Measurements from ENCODE around the gene ADCK1. TPM values are rescaled to one million over a fixed set of nuclear protein-coding genes. Genes with fewer than 3 reads are reported as not detected.

Gene ADCK1
- total RNA-seq, 2 donors from 2014 or later: 6.9 to 7.4 TPM

DNA sequence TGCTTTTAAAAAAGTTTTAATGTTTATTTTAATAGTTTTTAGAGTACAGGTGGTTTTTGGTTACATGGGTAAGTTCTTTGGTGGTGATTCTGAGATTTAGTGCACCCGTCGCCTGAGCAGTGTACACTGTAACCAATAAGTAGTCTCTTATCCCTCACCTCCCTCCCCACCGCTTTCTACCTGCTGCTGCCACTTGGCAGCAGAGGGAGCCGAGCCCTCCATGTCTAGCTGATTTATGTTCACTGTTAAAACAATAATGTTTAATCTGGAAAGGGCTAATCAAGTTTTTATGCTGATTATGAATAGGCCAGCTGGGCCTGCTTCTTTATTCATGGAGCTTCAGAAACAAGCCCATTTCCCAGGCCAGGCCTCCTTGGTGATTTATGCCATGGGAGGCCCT, 73.1 kb downstream of the ADCK1 start:
- Mint-ChIP-seq H3K27ac (no peak overlapping the region), H3K9me3 (no peaks in the 10 kb centered on the region), H3K27me3 (ENCODE audit: insufficient read depth) (peaks cover 3% of the 10 kb centered on the region), H3K4me1 (no peaks in the 10 kb centered on the region), H3K36me3 (ENCODE audit: low read depth) (peaks cover 2% of the 10 kb centered on the region), H3K4me3 (no peak overlapping the region)
- Histone ChIP-seq H3K27ac (ENCODE audit: low read depth, low read length) (no peak overlapping the region), H3K4me3 (ENCODE audit: low read length) (no peak overlapping the region), H3K36me3 (ENCODE audit: control insufficient read depth, insufficient read depth, low read length) (no peaks in the 10 kb centered on the region), H3K9me3 (ENCODE audit: control insufficient read depth, low read length) (no peaks in the 10 kb centered on the region), H3K4me1 (ENCODE audit: control insufficient read depth, insufficient read depth, low read length) (no peaks in the 10 kb centered on the region), H3K9ac (ENCODE audit: extremely low read depth, low read length, poor library complexity, severe bottlenecking) (no peak overlapping the region), H3K27me3 (ENCODE audit: control insufficient read depth, insufficient read depth, low read length, poor library complexity, severe bottlenecking) (no peaks in the 10 kb centered on the region)
- 72% methylated on average over 4 of the region's 4 CpGs; no CpG with 5 or more reads in 1 of the 2 experiments for WGBS, 2 experiments (ENCODE audit: insufficient coverage in 1 of 2, insufficient read length in 1 of 2)
- DNase-seq: no peak
- TF ChIP-seq, protein P1, sequence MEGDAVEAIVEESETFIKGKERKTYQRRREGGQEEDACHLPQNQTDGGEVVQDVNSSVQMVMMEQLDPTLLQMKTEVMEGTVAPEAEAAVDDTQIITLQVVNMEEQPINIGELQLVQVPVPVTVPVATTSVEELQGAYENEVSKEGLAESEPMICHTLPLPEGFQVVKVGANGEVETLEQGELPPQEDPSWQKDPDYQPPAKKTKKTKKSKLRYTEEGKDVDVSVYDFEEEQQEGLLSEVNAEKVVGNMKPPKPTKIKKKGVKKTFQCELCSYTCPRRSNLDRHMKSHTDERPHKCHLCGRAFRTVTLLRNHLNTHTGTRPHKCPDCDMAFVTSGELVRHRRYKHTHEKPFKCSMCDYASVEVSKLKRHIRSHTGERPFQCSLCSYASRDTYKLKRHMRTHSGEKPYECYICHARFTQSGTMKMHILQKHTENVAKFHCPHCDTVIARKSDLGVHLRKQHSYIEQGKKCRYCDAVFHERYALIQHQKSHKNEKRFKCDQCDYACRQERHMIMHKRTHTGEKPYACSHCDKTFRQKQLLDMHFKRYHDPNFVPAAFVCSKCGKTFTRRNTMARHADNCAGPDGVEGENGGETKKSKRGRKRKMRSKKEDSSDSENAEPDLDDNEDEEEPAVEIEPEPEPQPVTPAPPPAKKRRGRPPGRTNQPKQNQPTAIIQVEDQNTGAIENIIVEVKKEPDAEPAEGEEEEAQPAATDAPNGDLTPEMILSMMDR (conservative IDR thresholded peaks at IDR 0.05): no peak

DNA sequence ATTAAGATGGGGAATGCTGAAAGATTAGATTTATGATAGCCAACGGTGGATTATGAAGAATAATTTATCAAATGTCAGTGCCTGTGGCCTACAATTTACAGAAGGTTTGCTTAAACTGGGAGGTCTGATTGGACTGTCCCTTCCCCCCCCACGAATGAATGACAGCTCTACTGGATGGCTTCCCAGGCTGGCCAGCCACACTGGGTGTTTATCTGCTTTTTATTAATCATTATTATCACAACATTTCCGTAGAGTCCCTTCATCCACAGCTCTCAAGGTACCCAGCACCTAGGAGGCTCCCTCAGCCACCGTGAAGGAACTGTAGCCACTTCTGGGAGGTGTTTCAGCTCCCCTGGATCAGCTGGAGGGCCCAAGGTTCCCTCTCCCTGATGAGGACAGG, 78.9 kb downstream of the ADCK1 start:
- 79 to 90% methylated on average over 4 of the region's 4 CpGs for WGBS, 2 experiments (ENCODE audit: insufficient coverage in 1 of 2, insufficient read length in 1 of 2)
- H3K27me3 Mint-ChIP-seq (ENCODE audit: insufficient read depth): peaks cover 3% of the 10 kb centered on the region

GRCh38 chr14:77880056-77880455, 80.1 kb downstream of the ADCK1 start:
- 95 to 100% methylated on average over 5 of the region's 5 CpGs for WGBS, 2 experiments (ENCODE audit: insufficient coverage in 1 of 2, insufficient read length in 1 of 2)
- Histone ChIP-seq H3K27ac (ENCODE audit: low read depth, low read length) (no peak overlapping the region), H3K27me3 (ENCODE audit: control insufficient read depth, insufficient read depth, low read length, poor library complexity, severe bottlenecking) (no peaks in the 10 kb centered on the region), H3K4me3 (ENCODE audit: low read length) (no peak overlapping the region), H3K9me3 (ENCODE audit: control insufficient read depth, low read length) (no peaks in the 10 kb centered on the region), H3K36me3 (ENCODE audit: control insufficient read depth, insufficient read depth, low read length) (no peaks in the 10 kb centered on the region), H3K4me1 (ENCODE audit: control insufficient read depth, insufficient read depth, low read length) (no peaks in the 10 kb centered on the region), H3K9ac (ENCODE audit: extremely low read depth, low read length, poor library complexity, severe bottlenecking) (no peak overlapping the region)
- Mint-ChIP-seq H3K4me3 (no peak overlapping the region), H3K4me1 (no peaks in the 10 kb centered on the region), H3K27ac (no peak overlapping the region), H3K36me3 (ENCODE audit: low read depth) (peaks cover 2% of the 10 kb centered on the region), H3K9me3 (no peaks in the 10 kb centered on the region), H3K27me3 (ENCODE audit: insufficient read depth) (no peaks in the 10 kb centered on the region)
- DNase-seq: no peak
- TF ChIP-seq, protein P1 (conservative IDR thresholded peaks at IDR 0.05): no peak

More for the DNA sequence above, 78.9 kb downstream of the ADCK1 start:
- no peaks in the 10 kb centered on the region for H3K4me1 Mint-ChIP-seq
- TF ChIP-seq, protein P1 (conservative IDR thresholded peaks at IDR 0.05): no peak
- no peaks in the 10 kb centered on the region for H3K36me3 ChIP-seq (ENCODE audit: control insufficient read depth, insufficient read depth, low read length)
- no peak overlapping the region for H3K4me3 ChIP-seq (ENCODE audit: low read length)
- no peak for DNase-seq
- no peaks in the 10 kb centered on the region for H3K9me3 Mint-ChIP-seq
- no peaks in the 10 kb centered on the region for H3K9me3 ChIP-seq (ENCODE audit: control insufficient read depth, low read length)
- H3K36me3 Mint-ChIP-seq (ENCODE audit: low read depth): peaks cover 2% of the 10 kb centered on the region
- no peak overlapping the region for H3K27ac Mint-ChIP-seq
- H3K4me1 ChIP-seq (ENCODE audit: control insufficient read depth, insufficient read depth, low read length): no peaks in the 10 kb centered on the region
- no peaks in the 10 kb centered on the region for H3K27me3 ChIP-seq (ENCODE audit: control insufficient read depth, insufficient read depth, low read length, poor library complexity, severe bottlenecking)
- H3K9ac ChIP-seq (ENCODE audit: extremely low read depth, low read length, poor library complexity, severe bottlenecking): no peak overlapping the region
- H3K27ac ChIP-seq (ENCODE audit: low read depth, low read length): no peak overlapping the region
- no peak overlapping the region for H3K4me3 Mint-ChIP-seq
